LNCaP clone FGC (cell line): Measurements from ENCODE around the gene C5orf58.

Experiments
- DNase-seq: peaks from one replicate; pipeline ENCODE4 v3.0.0-alpha.2; 2011; ENCODE audit warnings: low read depth
- H3K4me3 ChIP-seq: 2 replicates; pipeline ENCODE4 v1.5.1; 2011; ENCODE audit warnings: mild to moderate bottlenecking, low read depth, low read length, control low read depth
- CTCF ChIP-seq: IDR thresholded peaks from 2 replicates; pipeline ENCODE4 v1.5.1; 2012; ENCODE audit warnings: mild to moderate bottlenecking; ENCODE audit not compliant: control insufficient read depth, insufficient read depth; ENCODE audit errors: extremely low read depth

Gene C5orf58

DNA sequence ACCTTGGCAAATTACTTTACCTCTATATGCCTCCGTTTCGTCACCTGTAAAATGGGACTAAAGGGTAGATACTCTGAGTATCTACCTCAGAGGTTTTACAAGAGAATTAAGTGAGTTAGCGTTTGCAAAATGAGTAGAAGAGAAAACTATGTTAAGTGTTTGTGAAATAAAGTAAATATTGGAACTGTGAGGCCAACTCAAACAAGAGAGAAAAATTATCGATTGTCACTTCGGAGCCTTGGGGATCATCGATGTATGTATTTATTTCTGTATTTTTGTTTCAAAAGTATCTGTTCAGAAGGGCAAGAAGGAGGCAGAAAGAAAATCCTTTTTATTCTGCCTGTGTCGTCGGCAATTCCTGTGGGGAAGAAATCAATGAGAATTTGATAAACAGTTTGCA is 25.8 kb upstream of the C5orf58 start:
- DNase-seq: no peak
- no peak for TF ChIP-seq CTCF
- no peak overlapping the region for H3K4me3 ChIP-seq

GRCh38 chr5:170211575-170212334 is 21.0 kb upstream of the C5orf58 start:
- TF ChIP-seq CTCF: no peak
- no peak for DNase-seq

GRCh38 chr5:170216257-170216864 is 16.4 kb upstream of the C5orf58 start:
- no peak overlapping the region for H3K4me3 ChIP-seq
- TF ChIP-seq CTCF: peak; percentile 97
- peak; percentile 43 for DNase-seq

More at GRCh38 chr5:170211575-170212334, 21.0 kb upstream of the C5orf58 start:
- no peak overlapping the region for H3K4me3 ChIP-seq

GRCh38 chr5:170217831-170218230 is 15.0 kb upstream of the C5orf58 start:
- no peak for TF ChIP-seq CTCF
- no peak overlapping the region for H3K4me3 ChIP-seq
- DNase-seq: no peak

DNA sequence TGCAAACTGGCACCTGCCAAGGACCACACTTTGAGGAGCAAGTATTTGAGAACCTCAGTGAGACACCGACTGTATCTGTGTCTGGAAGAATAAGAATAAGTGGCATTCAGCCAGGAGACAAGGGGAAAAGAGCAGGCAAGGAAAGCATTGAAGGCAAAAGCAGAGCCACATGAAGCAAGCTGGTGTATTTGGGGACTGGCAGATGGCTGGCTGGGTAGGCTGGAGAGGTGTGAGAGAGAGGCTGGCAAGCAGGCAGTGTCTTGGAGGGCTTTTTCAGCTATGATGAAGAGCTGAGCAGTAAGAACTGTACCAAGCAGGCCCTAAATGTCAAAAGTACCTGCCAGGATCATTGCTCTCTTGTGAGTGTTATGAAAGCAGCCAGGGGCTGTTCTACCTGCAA is 14.1 kb upstream of the C5orf58 start:
- no peak overlapping the region for H3K4me3 ChIP-seq
- DNase-seq: no peak
- no peak for TF ChIP-seq CTCF

- TF ChIP-seq CTCF: no peak
- no peak for DNase-seq
- H3K4me3 ChIP-seq: no peak overlapping the region
These were observed 13.2 kb upstream of the C5orf58 start for GRCh38 chr5:170219615-170220014.
